H9 (cell line): ENCODE data around the gene GAREM2. TPM values are rescaled to one million over a fixed set of nuclear protein-coding genes. Genes with fewer than 3 reads are reported as not detected.
A peak's percentile ranks its signal among the peaks of the same experiment; 100 is the strongest.

ENCODE experiments used
- DNase-seq: peaks from one replicate; pipeline ENCODE4 v3.0.0-alpha.2; 2017
- H2AFZ ChIP-seq: one replicate; pipeline ENCODE4 v1.6.1; 2013; ENCODE audit warnings: mild to moderate bottlenecking, low read length, control low read depth, moderate library complexity
- H2AK5ac ChIP-seq: 2 replicates; pipeline ENCODE4 v1.6.1; 2013; ENCODE audit warnings: low read length, control low read depth, mixed read lengths; ENCODE audit not compliant: insufficient read length
- H2BK120ac ChIP-seq: one replicate; pipeline ENCODE4 v1.6.1; 2013; ENCODE audit warnings: low read depth, mild to moderate bottlenecking, low read length, control low read depth, inconsistent platforms; ENCODE audit not compliant: poor library complexity, severe bottlenecking
- H2BK12ac ChIP-seq: 2 replicates; pipeline ENCODE4 v1.6.1; 2013; ENCODE audit warnings: low read length, control low read depth, mixed read lengths, low read depth; ENCODE audit not compliant: insufficient read length
- H2BK15ac ChIP-seq: 2 replicates; pipeline ENCODE4 v1.6.1; 2013; ENCODE audit warnings: low read depth, low read length, control low read depth
- H2BK20ac ChIP-seq: one replicate; pipeline ENCODE4 v1.6.1; 2013; ENCODE audit warnings: low read depth, mild to moderate bottlenecking, low read length, control low read depth, inconsistent platforms; ENCODE audit not compliant: poor library complexity, severe bottlenecking
- H2BK5ac ChIP-seq: 2 replicates; pipeline ENCODE4 v1.6.1; 2013; ENCODE audit warnings: low read length, control low read depth, mixed read lengths; ENCODE audit not compliant: insufficient read length
- H3K14ac ChIP-seq: 2 replicates; pipeline ENCODE4 v1.6.1; 2013; ENCODE audit warnings: low read length, control low read depth; ENCODE audit not compliant: insufficient read depth
- H3K18ac ChIP-seq: 2 replicates; pipeline ENCODE4 v1.6.1; 2013; ENCODE audit warnings: low read depth, mild to moderate bottlenecking, mixed read lengths, low read length, control low read depth; ENCODE audit not compliant: insufficient read length
- H3K23ac ChIP-seq: 2 replicates; pipeline ENCODE4 v1.6.1; 2013; ENCODE audit warnings: low read length, control low read depth, mixed read lengths, low read depth; ENCODE audit not compliant: insufficient read length
- H3K23me2 ChIP-seq: 2 replicates; pipeline ENCODE4 v1.6.1; 2013; ENCODE audit warnings: low read depth, mild to moderate bottlenecking, mixed read lengths, low read length, control low read depth; ENCODE audit not compliant: insufficient read length, poor library complexity, severe bottlenecking
- H3K27ac ChIP-seq: 2 replicates; pipeline ENCODE4 v1.5.1; 2013; ENCODE audit warnings: low read length, control low read depth, mixed read lengths, low read depth; ENCODE audit not compliant: insufficient read length
- H3K27me3 ChIP-seq: 2 replicates; pipeline ENCODE4 v1.6.1; 2013; ENCODE audit warnings: low read length, control low read depth, inconsistent platforms; ENCODE audit not compliant: insufficient read depth
- H3K4ac ChIP-seq: 2 replicates; pipeline ENCODE4 v1.6.1; 2013; ENCODE audit warnings: low read depth, mild to moderate bottlenecking, control low read depth, inconsistent platforms, low read length, moderate library complexity
- H3K4me1 ChIP-seq: 2 replicates; pipeline ENCODE4 v1.6.1; 2013; ENCODE audit warnings: low read length, control low read depth, inconsistent platforms; ENCODE audit not compliant: insufficient read depth
- H3K4me2 ChIP-seq: 2 replicates; pipeline ENCODE4 v1.6.1; 2013; ENCODE audit warnings: low read length, control low read depth, mixed read lengths; ENCODE audit not compliant: insufficient read length, insufficient read depth
- H3K56ac ChIP-seq: 2 replicates; pipeline ENCODE4 v1.6.1; 2013; ENCODE audit warnings: low read depth, mild to moderate bottlenecking, mixed read lengths, low read length, control low read depth; ENCODE audit not compliant: insufficient read length
- H3K79me1 ChIP-seq: 2 replicates; pipeline ENCODE4 v1.6.1; 2013; ENCODE audit warnings: low read depth, mild to moderate bottlenecking, moderate library complexity, low read length, control low read depth, inconsistent platforms; ENCODE audit not compliant: insufficient read depth, poor library complexity, severe bottlenecking
- H3K79me2 ChIP-seq: 2 replicates; pipeline ENCODE4 v1.6.1; 2013; ENCODE audit warnings: low read length, control low read depth, inconsistent platforms; ENCODE audit not compliant: insufficient read depth
- H3K9ac ChIP-seq: 2 replicates; pipeline ENCODE4 v1.6.1; 2013; ENCODE audit warnings: low read length, control low read depth, mixed read lengths; ENCODE audit not compliant: insufficient read length; ENCODE audit errors: extremely low read depth
- H3K9me3 ChIP-seq: one replicate; pipeline ENCODE4 v1.6.1; 2013; ENCODE audit warnings: low read depth, low read length, inconsistent platforms; ENCODE audit not compliant: control insufficient read depth
- H3T11ph ChIP-seq: one replicate; pipeline ENCODE4 v1.6.1; 2013; ENCODE audit warnings: mild to moderate bottlenecking, low read length, control low read depth, inconsistent platforms
- H4K20me1 ChIP-seq: one replicate; pipeline ENCODE4 v1.6.1; 2013; ENCODE audit not compliant: control insufficient read depth, insufficient read length, insufficient read depth
- H4K5ac ChIP-seq: 2 replicates; pipeline ENCODE4 v1.6.1; 2013; ENCODE audit warnings: low read depth, mild to moderate bottlenecking, mixed read lengths, low read length, control low read depth; ENCODE audit not compliant: insufficient read length
- H4K8ac ChIP-seq: replicated peaks from 2 replicates; pipeline ENCODE4 v1.6.1; 2013; ENCODE audit warnings: low read length, control low read depth, mixed read lengths, low read depth; ENCODE audit not compliant: insufficient read length
- H4K91ac ChIP-seq: 2 replicates; pipeline ENCODE4 v1.6.1; 2013; ENCODE audit warnings: low read depth, mild to moderate bottlenecking, moderate library complexity, mixed read lengths, low read length, control low read depth; ENCODE audit not compliant: insufficient read length
- H3K27ac Mint-ChIP-seq, 3 experiments: 2 replicates in 2 of 3; 3 replicates in 1 of 3; pipeline ENCODE4 v1.8.0; 2020 to 2021; ENCODE audit warnings: mixed read lengths in 3 of 3, mild to moderate bottlenecking in 1 of 3, moderate library complexity in 1 of 3
- H3K27me3 Mint-ChIP-seq: 2 replicates; pipeline ENCODE4 v1.8.0; 2021; ENCODE audit warnings: low read depth, mild to moderate bottlenecking, moderate library complexity, mixed read lengths
- H3K36me3 Mint-ChIP-seq, 3 experiments: 2 replicates in 2 of 3; 3 replicates in 1 of 3; pipeline ENCODE4 v1.8.0; 2020 to 2021; ENCODE audit warnings: low read depth in 3 of 3, mixed read lengths in 3 of 3; ENCODE audit not compliant: insufficient read depth in 1 of 3
- H3K4me1 Mint-ChIP-seq, 2 experiments: 2 replicates each; pipeline ENCODE4 v1.8.0; 2020; ENCODE audit warnings: mixed read lengths in 2 of 2
- H3K4me3 Mint-ChIP-seq, 2 experiments: 2 replicates in 1 of 2; 3 replicates in 1 of 2; pipeline ENCODE4 v1.8.0; 2020 to 2021; ENCODE audit warnings: mild to moderate bottlenecking in 2 of 2, mixed read lengths in 2 of 2, moderate library complexity in 1 of 2
- H3K9me3 Mint-ChIP-seq, 2 experiments: 2 replicates in 1 of 2; 3 replicates in 1 of 2; pipeline ENCODE4 v1.8.0; 2020; ENCODE audit warnings: mild to moderate bottlenecking in 2 of 2, mixed read lengths in 2 of 2, moderate library complexity in 1 of 2
- CTCF ChIP-seq: fragments of 200-600 bp; sonication (generic); conservative IDR thresholded peaks from 3 replicates; pipeline ENCODE4 v1.8.0; 2021; ENCODE audit warnings: antibody characterized with exemption, mild to moderate bottlenecking
- WGBS: extraction: QIAGEN DNeasy Blood & Tissue Kit; methylation state at CpG from one replicate; pipeline ENCODE4 v1.1.7; 2013; ENCODE audit warnings: missing lambda C conversion rate, low lambda C conversion rate, mixed read lengths; ENCODE audit not compliant: insufficient read length; ENCODE audit errors: extremely low coverage; 5-methylcytosine and 5-hydroxymethylcytosine counted together
- total RNA-seq: library from RNA; stranded (reverse); gene quantifications from 2 replicates; pipeline ENCODE4 v1.2.1, GENCODE V29; 2021

GAREM2 gene
- total RNA-seq, 1 experiment from 2014 or later: 14.4 TPM

- Histone ChIP-seq H3K9me3 (no peaks in the 10 kb centered on the region), H3K18ac (no peak overlapping the region), H3K23ac (no peak overlapping the region), H3K56ac (no peak overlapping the region), H2AFZ (no peak overlapping the region), H3K4me1 (no peaks in the 10 kb centered on the region), H2BK120ac (no peak overlapping the region), H3K23me2 (no peaks in the 10 kb centered on the region), H3T11ph (no peak overlapping the region), H2BK5ac (no peak overlapping the region), H3K9ac (no peak overlapping the region), H3K14ac (no peak overlapping the region), H2BK15ac (no peak overlapping the region), H2BK12ac (no peak overlapping the region), H3K27ac (no peak overlapping the region), H4K91ac (no peak overlapping the region), H2AK5ac (no peak overlapping the region), H4K20me1 (no peaks in the 10 kb centered on the region), H3K79me1 (peaks cover 6% of the 10 kb centered on the region), H3K79me2 (no peaks in the 10 kb centered on the region; the same call in 1 of the 2 replicates), H3K27me3 (no peaks in the 10 kb centered on the region), H4K5ac (no peak overlapping the region), H4K8ac (no peak overlapping the region), H2BK20ac (no peak overlapping the region), H3K4ac (no peak overlapping the region), H3K4me2 (no peak overlapping the region)
- Mint-ChIP-seq H3K4me1 (peaks cover 15 to 24% of the 10 kb centered on the region in 2 experiments), H3K9me3 (no peaks in the 10 kb centered on the region), H3K27ac (peak overlapping the region in 1 of 3 experiments; percentile 59; a peak in 1 of 7 replicates), H3K36me3 (peaks cover 1 to 30% (median 24%) of the 10 kb centered on the region in 3 experiments; a peak in 5 of 7 replicates), H3K4me3 (no peak overlapping the region), H3K27me3 (no peaks in the 10 kb centered on the region)
- no peak for TF ChIP-seq CTCF
- DNase-seq: no peak
- WGBS: no CpG with 5 or more reads among the region's 8 CpGs
Measured at GRCh38 chr2:26128176-26128575, 44.7 kb upstream of the GAREM2 start.
